Prostate gland (tissue), 2 donors: ENCODE measurements around the gene GLRA3. TPM values are rescaled to one million over a fixed set of nuclear protein-coding genes. Genes with fewer than 3 reads are reported as not detected.

Experiments
- DNase-seq: peaks from one replicate; pipeline ENCODE4 v3.0.0-alpha.2; 2019; ENCODE audit warnings: low spot score
- H3K27ac ChIP-seq, 2 donors: fragments of 200-600 bp; sonication (generic); 2 replicates each; pipeline ENCODE4 v1.5.1; 2017 to 2019
- H3K27me3 ChIP-seq: fragments of 200-600 bp; sonication (generic); replicated peaks from 2 replicates; pipeline ENCODE4 v1.5.1; 2019; ENCODE audit not compliant: insufficient read depth
- H3K36me3 ChIP-seq, 2 donors: fragments of 200-600 bp; sonication (generic); 1 replicate in 1 of 2; 2 replicates in 1 of 2; pipeline versions ENCODE4 v1.5.1 to v1.8.1; 2017 to 2019
- H3K4me1 ChIP-seq: fragments of 200-600 bp; sonication (generic); replicated peaks from 2 replicates; pipeline ENCODE4 v1.5.1; 2019
- H3K4me3 ChIP-seq, 2 donors: fragments of 200-600 bp; sonication (generic); 2 replicates each; pipeline ENCODE4 v1.5.1; 2017 to 2019
- H3K9me3 ChIP-seq: fragments of 200-600 bp; sonication (generic); 2 replicates; pipeline ENCODE4 v1.5.1; 2017
- CTCF ChIP-seq, 4 experiments: fragments of 200-600 bp in 2 of 4; fragments of 450-650 bp in 2 of 4; sonication (generic) in 2 of 4; IDR thresholded peaks; 1 replicate in 3 of 4; 2 replicates in 1 of 4; pipeline ENCODE4 v1.5.1; 2016 to 2019; ENCODE audit warnings: antibody characterized with exemption in 4 of 4, mild to moderate bottlenecking in 2 of 4, moderate library complexity in 2 of 4
- POLR2A ChIP-seq: fragments of 450-650 bp; IDR thresholded peaks from one replicate; pipeline ENCODE4 v1.6.1; 2016; ENCODE audit warnings: antibody characterized with exemption, mild to moderate bottlenecking
- POLR2AphosphoS5 ChIP-seq: sonication (generic); formaldehyde crosslinking; IDR thresholded peaks from one replicate; pipeline ENCODE4 v1.6.1; 2017; ENCODE audit warnings: antibody characterized with exemption
- WGBS: methylation state at CpG from one replicate; pipeline ENCODE4 v1.1.5; 2018; 5-methylcytosine and 5-hydroxymethylcytosine counted together
- intact Hi-C: fragments of 100-400 bp; cut with DNase I; formaldehyde crosslinking; loops from one replicate; pipeline ENCODE4 v1.14.2; 2022
- total RNA-seq, 2 donors: library from RNA; depleted of rRNA; stranded (reverse); fragments of >200 nt; gene quantifications; one replicate each; pipeline ENCODE4 v1.1.0, GENCODE V29; 2016

The GLRA3 gene
- total RNA-seq, 2 donors from 2014 or later = 0.17 TPM; not detected in 1

- H3K27me3 ChIP-seq = no peaks in the 10 kb centered on the region
- no peak for TF ChIP-seq POLR2AphosphoS5
- no peak for TF ChIP-seq CTCF (IDR thresholded peaks at IDR 0.05)
- TF ChIP-seq POLR2A = no peak
- 5% methylated on average over 3 of the region's 3 CpGs for WGBS
- no peak overlapping the region for H3K27ac ChIP-seq
- H3K4me1 ChIP-seq = no peaks in the 10 kb centered on the region
- H3K36me3 ChIP-seq = no peaks in the 10 kb centered on the region
- H3K9me3 ChIP-seq = no peaks in the 10 kb centered on the region
- intact Hi-C loops = no loop called here
- no peak overlapping the region for H3K4me3 ChIP-seq
- no peak for DNase-seq
These were observed 111.2 kb downstream of the GLRA3 start for GRCh38 chr4:174717828-174718227.

GRCh38 chr4:174716986-174717770, 111.9 kb downstream of the GLRA3 start:
- intact Hi-C loops = no loop called here
- no peaks in the 10 kb centered on the region for H3K27me3 ChIP-seq
- 23% methylated on average over 3 of the region's 3 CpGs for WGBS
- TF ChIP-seq POLR2AphosphoS5 (no peak), CTCF (IDR thresholded peaks at IDR 0.05) (no peak), POLR2A (no peak)
- H3K4me1 ChIP-seq = no peaks in the 10 kb centered on the region
- H3K4me3 ChIP-seq = no peak overlapping the region
- H3K27ac ChIP-seq = no peak overlapping the region
- no peaks in the 10 kb centered on the region for H3K36me3 ChIP-seq
- no peak for DNase-seq
- H3K9me3 ChIP-seq = no peaks in the 10 kb centered on the region

- Histone ChIP-seq H3K27me3 (no peaks in the 10 kb centered on the region), H3K9me3 (no peaks in the 10 kb centered on the region), H3K36me3 (no peaks in the 10 kb centered on the region), H3K4me3 (no peak overlapping the region), H3K27ac (no peak overlapping the region), H3K4me1 (no peaks in the 10 kb centered on the region)
- intact Hi-C loops = no loop called here
- DNase-seq = peak; percentile 11
- 52% methylated on average over 8 of the region's 8 CpGs for WGBS
- no peak for TF ChIP-seq POLR2AphosphoS5
- TF ChIP-seq CTCF (IDR thresholded peaks at IDR 0.05) = peak in 2 of 4 experiments; percentile 27 to 55
- no peak for TF ChIP-seq POLR2A
These were observed 114.4 kb downstream of the GLRA3 start for GRCh38 chr4:174714393-174715211.

GRCh38 chr4:174713821-174714220, 115.2 kb downstream of the GLRA3 start:
- DNase-seq = no peak
- TF ChIP-seq POLR2AphosphoS5 = no peak
- no peak for TF ChIP-seq CTCF (IDR thresholded peaks at IDR 0.05)
- no peak for TF ChIP-seq POLR2A
- no peaks in the 10 kb centered on the region for H3K4me1 ChIP-seq
- intact Hi-C loops = no loop called here
- H3K4me3 ChIP-seq = no peak overlapping the region
- H3K36me3 ChIP-seq = no peaks in the 10 kb centered on the region
- no peak overlapping the region for H3K27ac ChIP-seq
- no peaks in the 10 kb centered on the region for H3K9me3 ChIP-seq
- H3K27me3 ChIP-seq = no peaks in the 10 kb centered on the region
- 31% methylated on average over 2 of the region's 2 CpGs for WGBS
